ENCODE data around the gene BSG. TPM values are rescaled to one million over a fixed set of nuclear protein-coding genes. Genes with fewer than 3 reads are reported as not detected.
A peak's percentile ranks its signal among the peaks of the same experiment; 100 is the strongest.

Gene BSG
- total and polyA plus RNA-seq, 9 of the 15 experiments (the other 6 are each of a cell fraction or from before 2014, with no cell fraction given), result 4.6 to 495 (median 187) TPM

DNA sequence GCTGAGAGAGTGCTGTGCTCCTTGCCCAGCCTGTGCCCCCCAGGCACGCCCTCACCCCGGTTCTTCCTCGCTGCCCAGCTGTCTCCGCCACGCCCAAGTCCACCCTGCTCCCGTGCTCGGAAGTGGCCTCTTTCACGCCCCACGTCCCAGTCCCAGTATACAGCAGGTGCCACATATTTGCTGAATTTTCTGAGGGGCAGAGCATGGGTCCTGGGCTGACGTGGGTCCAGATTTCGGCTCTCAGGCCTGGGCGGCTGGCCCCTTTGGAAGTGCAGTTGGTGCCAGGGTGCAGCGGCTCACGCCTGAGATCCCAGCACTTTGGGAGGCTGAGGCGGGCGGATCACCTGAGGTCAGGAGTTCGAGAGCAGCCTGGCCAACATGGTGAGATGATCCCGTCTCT, 20.7 kb downstream of the BSG start:
- 28% methylated on average over 18 of the region's 18 CpGs for WGBS (ENCODE audit: insufficient coverage, low coverage, missing lambda C conversion rate)
- no peaks in the 10 kb centered on the region for H3K79me2 ChIP-seq (ENCODE audit: control insufficient read depth, insufficient read depth, low read length)
- FAIRE-seq (no peak), ATAC-seq (no peak), DNase-seq (ENCODE audit: extremely low read depth in 1 of 4, low spot score in 3 of 4) (no peak)
- no peaks in the 10 kb centered on the region for H3K9me3 ChIP-seq (replicated peaks; ENCODE audit: control insufficient read depth, insufficient read depth, low read depth, low read length)
- no peak overlapping the region for H3K27ac ChIP-seq (ENCODE audit: extremely low read depth, low read depth, low read length)
- no peak for TF ChIP-seq ZNF324 (CRISPR knock-in tag; IDR thresholded peaks at IDR 0.05)
- TF ChIP-seq ZKSCAN8 (CRISPR knock-in tag; IDR thresholded peaks at IDR 0.05), result peak; percentile 96
- H4K20me1 ChIP-seq (replicated peaks; ENCODE audit: control insufficient read depth, insufficient read depth, low read length), result peaks cover 20% of the 10 kb centered on the region; the same call in 1 of the 2 replicates
- BruUV-seq (replicated peaks), result no TSS peak
- H3K9ac ChIP-seq (ENCODE audit: insufficient read depth in 1 of 2, low read depth in 2 of 2, low read length in 2 of 2), result no peak overlapping the region
- intact Hi-C loops (cut with micrococcal nuclease), result no loop called here
- ChIA-PET CTCF (ENCODE audit: low intra/inter-chr PET ratio) (no interaction called here), POLR2A (interaction anchor here (1.3 kb wide), 1 partner anchor 11 kb away, joined by 3 read pairs; no protein-coding TSS in a partner anchor)
- no peak overlapping the region for H2AFZ ChIP-seq (ENCODE audit: low read depth, low read length)
- H3K4me2 ChIP-seq (ENCODE audit: insufficient read depth, low read length), result no peak overlapping the region
- in situ Hi-C loops (cut with MboI), result no loop called here
- H3K4me3 ChIP-seq, result no peak overlapping the region
- no peaks in the 10 kb centered on the region for H3K9me1 ChIP-seq (ENCODE audit: control insufficient read depth, insufficient read depth, low read length)
- peaks cover 5 to 82% of the 10 kb centered on the region in 2 experiments; a peak in 3 of 5 replicates for H3K4me1 ChIP-seq (replicated peaks in 1 of 2; ENCODE audit: control insufficient read depth in 2 of 2, insufficient read depth in 2 of 2, low read length in 2 of 2)
- no peaks in the 10 kb centered on the region for H3K36me3 ChIP-seq (ENCODE audit: control insufficient read depth, insufficient read depth, low read length)
- H3K27me3 ChIP-seq (ENCODE audit: control insufficient read depth in 2 of 2, insufficient read depth in 2 of 2, low read length in 2 of 2), result peaks cover 12 to 34% of the 10 kb centered on the region in 2 experiments; a peak in 4 of 5 replicates

DNA sequence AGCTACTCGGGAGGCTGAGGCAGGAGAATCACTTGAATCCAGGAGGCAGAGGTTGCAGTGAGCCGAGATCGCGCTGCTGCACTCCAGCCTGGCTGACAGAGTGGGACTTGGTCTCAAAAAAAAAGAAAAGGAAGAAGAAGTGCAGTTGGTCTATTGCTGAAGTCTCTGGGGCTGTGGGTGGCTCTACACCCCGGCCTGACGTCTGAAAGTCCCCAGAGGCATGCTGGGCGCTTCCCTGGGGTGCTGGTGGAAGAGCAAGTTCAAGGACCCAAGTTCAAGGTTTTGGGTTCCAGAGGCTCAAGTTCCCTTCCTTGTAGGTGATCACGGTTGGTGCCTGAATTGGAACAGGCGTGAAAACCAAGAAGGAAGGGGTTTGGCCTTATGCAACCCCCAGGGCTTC, 21.1 kb downstream of the BSG start:
- Histone ChIP-seq H3K9ac (ENCODE audit: insufficient read depth in 1 of 2, low read depth in 2 of 2, low read length in 2 of 2) (no peak overlapping the region), H3K9me1 (ENCODE audit: control insufficient read depth, insufficient read depth, low read length) (no peaks in the 10 kb centered on the region), H3K27me3 (ENCODE audit: control insufficient read depth in 2 of 2, insufficient read depth in 2 of 2, low read length in 2 of 2) (peaks cover 12 to 34% of the 10 kb centered on the region in 2 experiments; a peak in 4 of 5 replicates), H3K4me2 (ENCODE audit: insufficient read depth, low read length) (no peak overlapping the region), H3K36me3 (ENCODE audit: control insufficient read depth, insufficient read depth, low read length) (no peaks in the 10 kb centered on the region), H3K79me2 (ENCODE audit: control insufficient read depth, insufficient read depth, low read length) (no peaks in the 10 kb centered on the region), H3K9me3 (replicated peaks; ENCODE audit: control insufficient read depth, insufficient read depth, low read depth, low read length) (no peaks in the 10 kb centered on the region), H3K4me1 (replicated peaks in 1 of 2; ENCODE audit: control insufficient read depth in 2 of 2, insufficient read depth in 2 of 2, low read length in 2 of 2) (peaks cover 5 to 77% of the 10 kb centered on the region in 2 experiments; a peak in 3 of 5 replicates), H2AFZ (ENCODE audit: low read depth, low read length) (no peak overlapping the region), H3K4me3 (no peak overlapping the region), H3K27ac (ENCODE audit: extremely low read depth, low read depth, low read length) (no peak overlapping the region), H4K20me1 (replicated peaks; ENCODE audit: control insufficient read depth, insufficient read depth, low read length) (peaks cover 20% of the 10 kb centered on the region; the same call in 1 of the 2 replicates)
- intact Hi-C loops (cut with micrococcal nuclease), result no loop called here
- no peak for ATAC-seq
- BruUV-seq (replicated peaks), result no TSS peak
- DNase-seq (ENCODE audit: extremely low read depth in 1 of 4, low spot score in 3 of 4), result no peak
- in situ Hi-C loops (cut with MboI), result no loop called here
- no peak for TF ChIP-seq ZSCAN29 (IDR thresholded peaks at IDR 0.05)
- TF ChIP-seq, protein P1, sequence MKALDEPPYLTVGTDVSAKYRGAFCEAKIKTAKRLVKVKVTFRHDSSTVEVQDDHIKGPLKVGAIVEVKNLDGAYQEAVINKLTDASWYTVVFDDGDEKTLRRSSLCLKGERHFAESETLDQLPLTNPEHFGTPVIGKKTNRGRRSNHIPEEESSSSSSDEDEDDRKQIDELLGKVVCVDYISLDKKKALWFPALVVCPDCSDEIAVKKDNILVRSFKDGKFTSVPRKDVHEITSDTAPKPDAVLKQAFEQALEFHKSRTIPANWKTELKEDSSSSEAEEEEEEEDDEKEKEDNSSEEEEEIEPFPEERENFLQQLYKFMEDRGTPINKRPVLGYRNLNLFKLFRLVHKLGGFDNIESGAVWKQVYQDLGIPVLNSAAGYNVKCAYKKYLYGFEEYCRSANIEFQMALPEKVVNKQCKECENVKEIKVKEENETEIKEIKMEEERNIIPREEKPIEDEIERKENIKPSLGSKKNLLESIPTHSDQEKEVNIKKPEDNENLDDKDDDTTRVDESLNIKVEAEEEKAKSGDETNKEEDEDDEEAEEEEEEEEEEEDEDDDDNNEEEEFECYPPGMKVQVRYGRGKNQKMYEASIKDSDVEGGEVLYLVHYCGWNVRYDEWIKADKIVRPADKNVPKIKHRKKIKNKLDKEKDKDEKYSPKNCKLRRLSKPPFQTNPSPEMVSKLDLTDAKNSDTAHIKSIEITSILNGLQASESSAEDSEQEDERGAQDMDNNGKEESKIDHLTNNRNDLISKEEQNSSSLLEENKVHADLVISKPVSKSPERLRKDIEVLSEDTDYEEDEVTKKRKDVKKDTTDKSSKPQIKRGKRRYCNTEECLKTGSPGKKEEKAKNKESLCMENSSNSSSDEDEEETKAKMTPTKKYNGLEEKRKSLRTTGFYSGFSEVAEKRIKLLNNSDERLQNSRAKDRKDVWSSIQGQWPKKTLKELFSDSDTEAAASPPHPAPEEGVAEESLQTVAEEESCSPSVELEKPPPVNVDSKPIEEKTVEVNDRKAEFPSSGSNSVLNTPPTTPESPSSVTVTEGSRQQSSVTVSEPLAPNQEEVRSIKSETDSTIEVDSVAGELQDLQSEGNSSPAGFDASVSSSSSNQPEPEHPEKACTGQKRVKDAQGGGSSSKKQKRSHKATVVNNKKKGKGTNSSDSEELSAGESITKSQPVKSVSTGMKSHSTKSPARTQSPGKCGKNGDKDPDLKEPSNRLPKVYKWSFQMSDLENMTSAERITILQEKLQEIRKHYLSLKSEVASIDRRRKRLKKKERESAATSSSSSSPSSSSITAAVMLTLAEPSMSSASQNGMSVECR (CRISPR knock-in tag; IDR thresholded peaks at IDR 0.05), result no peak
- CTCF ChIA-PET (ENCODE audit: low intra/inter-chr PET ratio), result no interaction called here
- FAIRE-seq, result no peak
- 19% methylated on average over 8 of the region's 9 CpGs for WGBS (ENCODE audit: insufficient coverage, low coverage, missing lambda C conversion rate)
- POLR2A ChIA-PET, result interaction anchor here (1.3 kb wide), 1 partner anchor 11 kb away, joined by 3 read pairs; no protein-coding TSS in a partner anchor
